K562 (cell line): ENCODE results near the gene RIMS3. TPM values are rescaled to one million over a fixed set of nuclear protein-coding genes. Genes with fewer than 3 reads are reported as not detected.

Experiments used
- ELF1 ChIP-seq: fragments of 200-800 bp; sonication (Bioruptor generic); IDR thresholded peaks from 2 replicates; pipeline ENCODE4 v1.6.1; 2016; ENCODE audit warnings: missing genetic modification characterization, missing compliant biosample characterization
- HDAC8 ChIP-seq: fragments of 450-650 bp; IDR thresholded peaks from 2 replicates; pipeline ENCODE4 v1.6.1; 2016; ENCODE audit warnings: mild to moderate bottlenecking, missing genetic modification characterization, moderate library complexity, missing compliant biosample characterization
- NBN ChIP-seq: fragments of 450-650 bp; IDR thresholded peaks from 2 replicates; pipeline ENCODE4 v1.6.1; 2016; ENCODE audit warnings: low read depth, mild to moderate bottlenecking
- NFE2L1 ChIP-seq: fragments of 450-650 bp; IDR thresholded peaks from 2 replicates; pipeline ENCODE4 v1.6.1; 2016; ENCODE audit warnings: missing genetic modification characterization, low read depth, mild to moderate bottlenecking, missing compliant biosample characterization, moderate library complexity, borderline replicate concordance
- POLR2AphosphoS5 ChIP-seq: IDR thresholded peaks from 2 replicates; pipeline ENCODE4 v1.6.1; 2011; ENCODE audit warnings: mild to moderate bottlenecking, low read depth, low read length, moderate library complexity; ENCODE audit not compliant: control insufficient read depth, insufficient read depth
- RBM25 ChIP-seq: fragments of 200-400 bp; formaldehyde crosslinking; IDR thresholded peaks from 2 replicates; pipeline ENCODE4 v1.6.1; 2018; ENCODE audit warnings: low read length, low read depth, moderate library complexity; ENCODE audit not compliant: severe bottlenecking
- WHSC1 ChIP-seq: IDR thresholded peaks from one replicate; pipeline ENCODE4 v1.6.1; 2012; ENCODE audit warnings: low read length, control low read depth, inconsistent platforms
- ZNF324 ChIP-seq: fragments of 250-450 bp; sonication (Bioruptor Pico); IDR thresholded peaks from 2 replicates; pipeline ENCODE4 v1.4.0; 2020; ENCODE audit warnings: mild to moderate bottlenecking
- ZNF551 ChIP-seq: fragments of 250-450 bp; sonication (Bioruptor Pico); IDR thresholded peaks from 2 replicates; pipeline ENCODE4 v1.5.0; 2021; ENCODE audit warnings: mild to moderate bottlenecking, moderate library complexity
- ZNF57 ChIP-seq: fragments of 450-650 bp; formaldehyde crosslinking; IDR thresholded peaks from 2 replicates; pipeline ENCODE4 v1.4.0; 2020; ENCODE audit warnings: mild to moderate bottlenecking, moderate library complexity
- ZNF79 ChIP-seq: fragments of 250-450 bp; sonication (Bioruptor Pico); IDR thresholded peaks from 2 replicates; pipeline ENCODE4 v1.4.0; 2020; ENCODE audit warnings: low read depth, mild to moderate bottlenecking, moderate library complexity
- polyA plus RNA-seq, 8 experiments: library from polyadenylated mRNA; depleted of rRNA in 4 of 8; stranded (reverse) in 5 of 8; unstranded in 3 of 8; fragments of >200 nt; fragmentation: Nextera tagmentation in 2 of 8; fragmentation: Illumina TruSeq in 1 of 8; extraction: Ambion mirVana in 2 of 8; extraction: Trizol in 1 of 8; gene quantifications; 2 replicates each; pipeline versions ENCODE4 v1.2.1 to v1.2.3, GENCODE V29; 2011 to 2014; ENCODE audit warnings: inconsistent platforms in 1 of 8, missing spikeins in 1 of 8
- total RNA-seq, 7 experiments: library from RNA; depleted of rRNA in 6 of 7; stranded (reverse); fragments of >200 nt in 6 of 7; fragmentation: Illumina TruSeq in 2 of 7; extraction: Trizol in 2 of 7; gene quantifications; 2 replicates each; pipeline versions ENCODE4 v1.2.1 to v1.2.3, GENCODE V29; 2011 to 2021; ENCODE audit warnings: low replicate concordance in 1 of 7
- TF ChIP-seq, protein P1 (sequence below), 2 experiments: fragments of 450-650 bp; formaldehyde crosslinking in 1 of 2; IDR thresholded peaks; 2 replicates each; pipeline versions ENCODE4 v1.4.0 to v1.6.1; 2014 to 2020; ENCODE audit warnings: mild to moderate bottlenecking in 2 of 2, borderline replicate concordance in 1 of 2, low read depth in 1 of 2
- TF ChIP-seq, protein P2 (sequence below): fragments of 250-450 bp; sonication (Bioruptor Pico); IDR thresholded peaks from 2 replicates; pipeline ENCODE4 v1.4.0; 2020; ENCODE audit warnings: mild to moderate bottlenecking, moderate library complexity, borderline replicate concordance
- TF ChIP-seq, protein P3 (sequence below): fragments of 250-450 bp; sonication (Bioruptor Pico); IDR thresholded peaks from 2 replicates; pipeline ENCODE4 v1.8.0; 2022; ENCODE audit warnings: inconsistent platforms, mild to moderate bottlenecking, moderate library complexity, borderline replicate concordance
- TF ChIP-seq, protein P4 (sequence below): fragments of 450-650 bp; IDR thresholded peaks from 2 replicates; pipeline ENCODE4 v1.6.1; 2016

The RIMS3 gene
- total and polyA plus RNA-seq, 9 of the 15 experiments (the other 6 are each of a cell fraction or from before 2014, with no cell fraction given): 0.06 to 1.2 (median 0.59) TPM

DNA sequence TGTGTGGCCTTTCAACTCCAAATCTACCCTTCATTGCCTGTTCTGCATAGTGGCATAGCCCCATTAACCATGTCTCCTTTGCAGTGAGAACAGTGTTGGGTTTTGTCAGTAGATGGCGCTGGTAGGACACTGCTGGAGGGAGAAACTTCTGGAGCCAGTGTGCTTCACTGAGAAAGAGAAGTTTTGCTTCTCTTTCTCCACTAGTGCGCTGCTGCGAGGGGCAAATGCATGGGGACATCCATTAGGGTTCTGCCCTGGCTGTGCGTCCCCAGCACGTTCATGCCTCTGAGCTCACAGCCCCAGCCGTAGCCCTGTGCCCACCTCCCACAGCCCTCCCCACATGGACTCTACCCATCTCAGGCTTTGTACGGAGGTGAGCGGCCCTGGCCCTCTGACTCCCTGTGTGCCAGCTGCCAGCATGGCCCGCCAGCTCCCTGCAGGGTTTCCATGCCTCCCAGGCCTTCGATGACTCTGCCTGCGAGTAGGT, 53.1 kb downstream of the RIMS3 start (continued):
- TF ChIP-seq, protein P1, sequence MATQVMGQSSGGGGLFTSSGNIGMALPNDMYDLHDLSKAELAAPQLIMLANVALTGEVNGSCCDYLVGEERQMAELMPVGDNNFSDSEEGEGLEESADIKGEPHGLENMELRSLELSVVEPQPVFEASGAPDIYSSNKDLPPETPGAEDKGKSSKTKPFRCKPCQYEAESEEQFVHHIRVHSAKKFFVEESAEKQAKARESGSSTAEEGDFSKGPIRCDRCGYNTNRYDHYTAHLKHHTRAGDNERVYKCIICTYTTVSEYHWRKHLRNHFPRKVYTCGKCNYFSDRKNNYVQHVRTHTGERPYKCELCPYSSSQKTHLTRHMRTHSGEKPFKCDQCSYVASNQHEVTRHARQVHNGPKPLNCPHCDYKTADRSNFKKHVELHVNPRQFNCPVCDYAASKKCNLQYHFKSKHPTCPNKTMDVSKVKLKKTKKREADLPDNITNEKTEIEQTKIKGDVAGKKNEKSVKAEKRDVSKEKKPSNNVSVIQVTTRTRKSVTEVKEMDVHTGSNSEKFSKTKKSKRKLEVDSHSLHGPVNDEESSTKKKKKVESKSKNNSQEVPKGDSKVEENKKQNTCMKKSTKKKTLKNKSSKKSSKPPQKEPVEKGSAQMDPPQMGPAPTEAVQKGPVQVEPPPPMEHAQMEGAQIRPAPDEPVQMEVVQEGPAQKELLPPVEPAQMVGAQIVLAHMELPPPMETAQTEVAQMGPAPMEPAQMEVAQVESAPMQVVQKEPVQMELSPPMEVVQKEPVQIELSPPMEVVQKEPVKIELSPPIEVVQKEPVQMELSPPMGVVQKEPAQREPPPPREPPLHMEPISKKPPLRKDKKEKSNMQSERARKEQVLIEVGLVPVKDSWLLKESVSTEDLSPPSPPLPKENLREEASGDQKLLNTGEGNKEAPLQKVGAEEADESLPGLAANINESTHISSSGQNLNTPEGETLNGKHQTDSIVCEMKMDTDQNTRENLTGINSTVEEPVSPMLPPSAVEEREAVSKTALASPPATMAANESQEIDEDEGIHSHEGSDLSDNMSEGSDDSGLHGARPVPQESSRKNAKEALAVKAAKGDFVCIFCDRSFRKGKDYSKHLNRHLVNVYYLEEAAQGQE (IDR thresholded peaks at IDR 0.05; ENCODE audit: borderline replicate concordance): peak; percentile 82
- TF ChIP-seq, protein P1 (CRISPR knock-in tag; IDR thresholded peaks at IDR 0.05; ENCODE audit: low read depth): no peak
- TF ChIP-seq ZNF551 (CRISPR knock-in tag): no peak
- TF ChIP-seq POLR2AphosphoS5: no peak
- no peak for TF ChIP-seq ELF1 (tag)
- no peak for TF ChIP-seq HDAC8 (tag)
- no peak for TF ChIP-seq RBM25
- TF ChIP-seq, protein P2, sequence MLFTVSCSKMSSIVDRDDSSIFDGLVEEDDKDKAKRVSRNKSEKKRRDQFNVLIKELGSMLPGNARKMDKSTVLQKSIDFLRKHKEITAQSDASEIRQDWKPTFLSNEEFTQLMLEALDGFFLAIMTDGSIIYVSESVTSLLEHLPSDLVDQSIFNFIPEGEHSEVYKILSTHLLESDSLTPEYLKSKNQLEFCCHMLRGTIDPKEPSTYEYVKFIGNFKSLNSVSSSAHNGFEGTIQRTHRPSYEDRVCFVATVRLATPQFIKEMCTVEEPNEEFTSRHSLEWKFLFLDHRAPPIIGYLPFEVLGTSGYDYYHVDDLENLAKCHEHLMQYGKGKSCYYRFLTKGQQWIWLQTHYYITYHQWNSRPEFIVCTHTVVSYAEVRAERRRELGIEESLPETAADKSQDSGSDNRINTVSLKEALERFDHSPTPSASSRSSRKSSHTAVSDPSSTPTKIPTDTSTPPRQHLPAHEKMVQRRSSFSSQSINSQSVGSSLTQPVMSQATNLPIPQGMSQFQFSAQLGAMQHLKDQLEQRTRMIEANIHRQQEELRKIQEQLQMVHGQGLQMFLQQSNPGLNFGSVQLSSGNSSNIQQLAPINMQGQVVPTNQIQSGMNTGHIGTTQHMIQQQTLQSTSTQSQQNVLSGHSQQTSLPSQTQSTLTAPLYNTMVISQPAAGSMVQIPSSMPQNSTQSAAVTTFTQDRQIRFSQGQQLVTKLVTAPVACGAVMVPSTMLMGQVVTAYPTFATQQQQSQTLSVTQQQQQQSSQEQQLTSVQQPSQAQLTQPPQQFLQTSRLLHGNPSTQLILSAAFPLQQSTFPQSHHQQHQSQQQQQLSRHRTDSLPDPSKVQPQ (CRISPR knock-in tag): no peak
- no peak for TF ChIP-seq ZNF324 (CRISPR knock-in tag)
- TF ChIP-seq ZNF79 (CRISPR knock-in tag): 0 out of 2 replicates have a peak, but pooled peaks have one; percentile 29
- TF ChIP-seq NBN: no peak
- TF ChIP-seq ZNF57: no peak
- TF ChIP-seq, protein P3, sequence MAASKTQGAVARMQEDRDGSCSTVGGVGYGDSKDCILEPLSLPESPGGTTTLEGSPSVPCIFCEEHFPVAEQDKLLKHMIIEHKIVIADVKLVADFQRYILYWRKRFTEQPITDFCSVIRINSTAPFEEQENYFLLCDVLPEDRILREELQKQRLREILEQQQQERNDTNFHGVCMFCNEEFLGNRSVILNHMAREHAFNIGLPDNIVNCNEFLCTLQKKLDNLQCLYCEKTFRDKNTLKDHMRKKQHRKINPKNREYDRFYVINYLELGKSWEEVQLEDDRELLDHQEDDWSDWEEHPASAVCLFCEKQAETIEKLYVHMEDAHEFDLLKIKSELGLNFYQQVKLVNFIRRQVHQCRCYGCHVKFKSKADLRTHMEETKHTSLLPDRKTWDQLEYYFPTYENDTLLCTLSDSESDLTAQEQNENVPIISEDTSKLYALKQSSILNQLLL (CRISPR knock-in tag): no peak
- no peak for TF ChIP-seq NFE2L1 (tag)
- TF ChIP-seq, protein P4, sequence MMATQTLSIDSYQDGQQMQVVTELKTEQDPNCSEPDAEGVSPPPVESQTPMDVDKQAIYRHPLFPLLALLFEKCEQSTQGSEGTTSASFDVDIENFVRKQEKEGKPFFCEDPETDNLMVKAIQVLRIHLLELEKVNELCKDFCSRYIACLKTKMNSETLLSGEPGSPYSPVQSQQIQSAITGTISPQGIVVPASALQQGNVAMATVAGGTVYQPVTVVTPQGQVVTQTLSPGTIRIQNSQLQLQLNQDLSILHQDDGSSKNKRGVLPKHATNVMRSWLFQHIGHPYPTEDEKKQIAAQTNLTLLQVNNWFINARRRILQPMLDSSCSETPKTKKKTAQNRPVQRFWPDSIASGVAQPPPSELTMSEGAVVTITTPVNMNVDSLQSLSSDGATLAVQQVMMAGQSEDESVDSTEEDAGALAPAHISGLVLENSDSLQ: no peak
- TF ChIP-seq WHSC1: no peak
